Sigmoid colon (tissue), 7 donors: Measurements from ENCODE around the gene SULF2. TPM values are rescaled to one million over a fixed set of nuclear protein-coding genes. Genes with fewer than 3 reads are reported as not detected.

Source experiments
- DNase-seq: peaks from one replicate; pipeline ENCODE4 v3.0.0-alpha.2; 2019
- H3K27ac ChIP-seq, 4 donors: fragments of 200-600 bp; sonication (generic); one replicate each; pipeline ENCODE4 v1.5.1; 2016 to 2019; ENCODE audit warnings: mild to moderate bottlenecking in 1 of 4
- H3K27me3 ChIP-seq, 3 donors: fragments of 200-600 bp; sonication (generic); one replicate each; pipeline ENCODE4 v1.5.1; 2019; ENCODE audit warnings: mild to moderate bottlenecking in 1 of 3
- H3K36me3 ChIP-seq, 4 donors: fragments of 200-600 bp; sonication (generic); one replicate each; pipeline ENCODE4 v1.5.1; 2016 to 2019
- H3K4me1 ChIP-seq, 4 donors: fragments of 200-600 bp; sonication (generic); one replicate each; pipeline ENCODE4 v1.5.1; 2017 to 2019
- H3K4me3 ChIP-seq, 4 donors: fragments of 200-600 bp; sonication (generic); one replicate each; pipeline ENCODE4 v1.5.1; 2017 to 2019; ENCODE audit warnings: mild to moderate bottlenecking in 2 of 4, moderate library complexity in 1 of 4
- H3K9me3 ChIP-seq, 4 donors: fragments of 200-600 bp in 3 of 4; sonication (generic) in 3 of 4; one replicate each; pipeline versions ENCODE4 v1.5.1 to v1.6.1; 2013 to 2019
- CTCF ChIP-seq, 4 experiments: fragments of 450-650 bp in 3 of 4; fragments of 200-600 bp in 1 of 4; IDR thresholded peaks; one replicate each; pipeline ENCODE4 v1.5.1; 2016 to 2019; ENCODE audit warnings: antibody characterized with exemption in 4 of 4, mild to moderate bottlenecking in 3 of 4, moderate library complexity in 2 of 4
- EP300 ChIP-seq, 4 donors: sonication (generic); formaldehyde crosslinking; IDR thresholded peaks; one replicate each; pipeline ENCODE4 v1.6.1; 2017; ENCODE audit warnings: antibody characterized with exemption in 4 of 4
- POLR2A ChIP-seq, 2 donors: fragments of 450-650 bp; IDR thresholded peaks; one replicate each; pipeline ENCODE4 v1.6.1; 2016; ENCODE audit warnings: antibody characterized with exemption in 2 of 2, mild to moderate bottlenecking in 2 of 2, moderate library complexity in 2 of 2
- POLR2AphosphoS5 ChIP-seq, 4 donors: sonication (generic); formaldehyde crosslinking; IDR thresholded peaks; one replicate each; pipeline ENCODE4 v1.6.1; 2017; ENCODE audit warnings: antibody characterized with exemption in 4 of 4
- WGBS, 2 donors: extraction: QIAGEN DNeasy Blood & Tissue Kit; methylation state at CpG; one replicate each; pipeline ENCODE4 v1.1.7; 2013; 5-methylcytosine and 5-hydroxymethylcytosine counted together
- intact Hi-C: fragments of 100-400 bp; cut with DNase I; formaldehyde crosslinking; loops from one replicate; pipeline ENCODE4 v1.15.1; 2023
- polyA plus RNA-seq, 3 donors: library from polyadenylated mRNA; stranded (reverse); fragments of 200-250 nt; gene quantifications; one replicate each; pipeline ENCODE4 v1.2.3, GENCODE V29; 2013
- total RNA-seq, 4 donors: library from RNA; depleted of rRNA; stranded (reverse); fragments of >200 nt; gene quantifications; one replicate each; pipeline ENCODE4 v1.1.0, GENCODE V29; 2016
- donor health status: healthy with polysubstance abuse.
- donor health status: Bipolar disorder and iron deficiency.
- donor health status: healthy.

Gene SULF2
- total and polyA plus RNA-seq, 7 donors: 14.6 to 70.1 (median 28.2) TPM

- Histone ChIP-seq H3K4me3 (no peak overlapping the region), H3K27ac (no peak overlapping the region), H3K27me3 (no peaks in the 10 kb centered on the region), H3K9me3 (no peaks in the 10 kb centered on the region), H3K36me3 (no peaks in the 10 kb centered on the region), H3K4me1 (peaks cover 0 to 28% (median 20%) of the 10 kb centered on the region in 4 donors)
- intact Hi-C loops: no loop called here
- DNase-seq: no peak
- WGBS, 2 donors: 92 to 95% methylated on average over 6 of the region's 6 CpGs
- TF ChIP-seq POLR2A (IDR thresholded peaks at IDR 0.05) (no peak), EP300 (IDR thresholded peaks at IDR 0.05) (no peak), CTCF (IDR thresholded peaks at IDR 0.05) (no peak), POLR2AphosphoS5 (IDR thresholded peaks at IDR 0.05) (no peak)
These were observed 87.1 kb downstream of the SULF2 start for GRCh38 chr20:47698142-47698541.

- Histone ChIP-seq H3K9me3 (peaks cover 0 to 9% (median 4%) of the 10 kb centered on the region in 4 donors), H3K27ac (no peak overlapping the region), H3K27me3 (no peaks in the 10 kb centered on the region), H3K4me3 (no peak overlapping the region), H3K4me1 (peaks cover 0 to 24% (median 19%) of the 10 kb centered on the region in 4 donors), H3K36me3 (no peaks in the 10 kb centered on the region)
- 95 to 96% methylated on average over 11 of the region's 11 CpGs for WGBS, 2 donors
- DNase-seq: no peak
- TF ChIP-seq POLR2AphosphoS5 (IDR thresholded peaks at IDR 0.05): no peak
- no peak for TF ChIP-seq CTCF (IDR thresholded peaks at IDR 0.05)
- no peak for TF ChIP-seq POLR2A (IDR thresholded peaks at IDR 0.05)
- no peak for TF ChIP-seq EP300 (IDR thresholded peaks at IDR 0.05)
- intact Hi-C loops: no loop called here
These were observed 88.4 kb downstream of the SULF2 start for GRCh38 chr20:47696856-47697255.

- WGBS, 2 donors: 96% methylated on average over 21 of the region's 21 CpGs
- Histone ChIP-seq H3K27me3 (no peaks in the 10 kb centered on the region), H3K4me3 (no peak overlapping the region), H3K9me3 (peaks cover 0 to 16% (median 10%) of the 10 kb centered on the region in 4 donors), H3K27ac (no peak overlapping the region), H3K36me3 (peaks cover 0 to 6% (median 3%) of the 10 kb centered on the region in 4 donors), H3K4me1 (peaks cover 0 to 13% (median 6%) of the 10 kb centered on the region in 4 donors)
- intact Hi-C loops: no loop called here
- DNase-seq: no peak
- TF ChIP-seq EP300 (IDR thresholded peaks at IDR 0.05) (no peak), CTCF (IDR thresholded peaks at IDR 0.05) (no peak), POLR2A (IDR thresholded peaks at IDR 0.05) (no peak), POLR2AphosphoS5 (IDR thresholded peaks at IDR 0.05) (no peak)
These were observed 91.1 kb downstream of the SULF2 start for GRCh38 chr20:47694021-47694818.

GRCh38 chr20:47691625-47692024 lies 93.7 kb downstream of the SULF2 start:
- peaks cover 0 to 13% (median 3%) of the 10 kb centered on the region in 4 donors for H3K36me3 ChIP-seq
- H3K27me3 ChIP-seq: no peaks in the 10 kb centered on the region
- H3K9me3 ChIP-seq: peaks cover 0 to 16% (median 10%) of the 10 kb centered on the region in 4 donors
- TF ChIP-seq CTCF (IDR thresholded peaks at IDR 0.05): no peak
- TF ChIP-seq POLR2A (IDR thresholded peaks at IDR 0.05): no peak
- no peak for TF ChIP-seq EP300 (IDR thresholded peaks at IDR 0.05)
- no peak for TF ChIP-seq POLR2AphosphoS5 (IDR thresholded peaks at IDR 0.05)
- no peak overlapping the region for H3K27ac ChIP-seq
- H3K4me3 ChIP-seq: no peak overlapping the region
- DNase-seq: no peak
- intact Hi-C loops: no loop called here
- peaks cover 0 to 20% (median 12%) of the 10 kb centered on the region in 4 donors for H3K4me1 ChIP-seq
